ENCODE data around the gene A3GALT2.

DNA sequence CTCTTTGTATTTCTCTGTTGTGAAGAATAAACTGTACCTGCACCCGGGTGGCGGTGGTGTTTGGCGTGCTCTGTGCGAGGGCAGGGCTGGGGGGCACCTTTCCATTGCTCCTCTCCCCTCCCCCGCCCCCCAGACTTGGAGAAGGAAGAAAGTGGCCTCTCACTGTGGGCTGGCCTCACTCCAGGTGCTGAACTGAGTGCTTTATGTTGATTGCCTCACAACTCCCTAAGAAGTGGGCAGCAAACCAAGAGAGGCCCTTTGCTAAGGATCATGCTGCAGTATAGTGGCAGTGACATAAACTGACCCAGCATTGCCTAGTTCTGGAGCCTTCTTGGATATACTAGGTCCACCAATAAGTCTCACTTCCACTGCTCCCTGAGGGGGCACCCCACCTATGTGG lies 20.2 kb downstream of the A3GALT2 start:
- TF ChIP-seq, protein P1, sequence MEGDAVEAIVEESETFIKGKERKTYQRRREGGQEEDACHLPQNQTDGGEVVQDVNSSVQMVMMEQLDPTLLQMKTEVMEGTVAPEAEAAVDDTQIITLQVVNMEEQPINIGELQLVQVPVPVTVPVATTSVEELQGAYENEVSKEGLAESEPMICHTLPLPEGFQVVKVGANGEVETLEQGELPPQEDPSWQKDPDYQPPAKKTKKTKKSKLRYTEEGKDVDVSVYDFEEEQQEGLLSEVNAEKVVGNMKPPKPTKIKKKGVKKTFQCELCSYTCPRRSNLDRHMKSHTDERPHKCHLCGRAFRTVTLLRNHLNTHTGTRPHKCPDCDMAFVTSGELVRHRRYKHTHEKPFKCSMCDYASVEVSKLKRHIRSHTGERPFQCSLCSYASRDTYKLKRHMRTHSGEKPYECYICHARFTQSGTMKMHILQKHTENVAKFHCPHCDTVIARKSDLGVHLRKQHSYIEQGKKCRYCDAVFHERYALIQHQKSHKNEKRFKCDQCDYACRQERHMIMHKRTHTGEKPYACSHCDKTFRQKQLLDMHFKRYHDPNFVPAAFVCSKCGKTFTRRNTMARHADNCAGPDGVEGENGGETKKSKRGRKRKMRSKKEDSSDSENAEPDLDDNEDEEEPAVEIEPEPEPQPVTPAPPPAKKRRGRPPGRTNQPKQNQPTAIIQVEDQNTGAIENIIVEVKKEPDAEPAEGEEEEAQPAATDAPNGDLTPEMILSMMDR (IDR thresholded peaks at IDR 0.05 in 2 of 3, conservative IDR thresholded peaks at IDR 0.05 in 1 of 3; ENCODE audit: insufficient read depth in 2 of 3, low read depth in 1 of 3, low read length in 3 of 3) = no peak
- TF ChIP-seq, protein P2, sequence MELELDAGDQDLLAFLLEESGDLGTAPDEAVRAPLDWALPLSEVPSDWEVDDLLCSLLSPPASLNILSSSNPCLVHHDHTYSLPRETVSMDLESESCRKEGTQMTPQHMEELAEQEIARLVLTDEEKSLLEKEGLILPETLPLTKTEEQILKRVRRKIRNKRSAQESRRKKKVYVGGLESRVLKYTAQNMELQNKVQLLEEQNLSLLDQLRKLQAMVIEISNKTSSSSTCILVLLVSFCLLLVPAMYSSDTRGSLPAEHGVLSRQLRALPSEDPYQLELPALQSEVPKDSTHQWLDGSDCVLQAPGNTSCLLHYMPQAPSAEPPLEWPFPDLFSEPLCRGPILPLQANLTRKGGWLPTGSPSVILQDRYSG (tag; conservative IDR thresholded peaks at IDR 0.05; ENCODE audit: low read depth) = no peak
- TF ChIP-seq TAF9B (IDR thresholded peaks at IDR 0.05; ENCODE audit: partially characterized antibody) = no peak
- TF ChIP-seq ZC3H11A (IDR thresholded peaks at IDR 0.05; ENCODE audit: low read depth, low read length) = no peak
- TF ChIP-seq, protein P3, sequence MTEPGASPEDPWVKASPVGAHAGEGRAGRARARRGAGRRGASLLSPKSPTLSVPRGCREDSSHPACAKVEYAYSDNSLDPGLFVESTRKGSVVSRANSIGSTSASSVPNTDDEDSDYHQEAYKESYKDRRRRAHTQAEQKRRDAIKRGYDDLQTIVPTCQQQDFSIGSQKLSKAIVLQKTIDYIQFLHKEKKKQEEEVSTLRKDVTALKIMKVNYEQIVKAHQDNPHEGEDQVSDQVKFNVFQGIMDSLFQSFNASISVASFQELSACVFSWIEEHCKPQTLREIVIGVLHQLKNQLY (CRISPR knock-in tag; conservative IDR thresholded peaks at IDR 0.05) = no peak
- TF ChIP-seq EP300 (IDR thresholded peaks at IDR 0.05; ENCODE audit: low read length) = no peak
- TF ChIP-seq CXXC5 (CRISPR knock-in tag; IDR thresholded peaks at IDR 0.05) = no peak
- TF ChIP-seq ZNF274 (IDR thresholded peaks at IDR 0.05; ENCODE audit: borderline replicate concordance, low read depth, low read length) = no peak
- no peak for TF ChIP-seq KAT2B (IDR thresholded peaks at IDR 0.05; ENCODE audit: low read depth, low read length)
- no peak for TF ChIP-seq POU5F1 (IDR thresholded peaks at IDR 0.05; ENCODE audit: borderline replicate concordance, low read depth, low read length, partially characterized antibody)
- no peak for TF ChIP-seq POLR2A (conservative IDR thresholded peaks at IDR 0.05)
- no peak for TF ChIP-seq KLF1 (tag; IDR thresholded peaks at IDR 0.05)
- no peak for TF ChIP-seq RFX7 (CRISPR knock-in tag; IDR thresholded peaks at IDR 0.05)
